K562 (cell line): ENCODE measurements around the gene POFUT2. TPM values are rescaled to one million over a fixed set of nuclear protein-coding genes. Genes with fewer than 3 reads are reported as not detected.

Source experiments
- ATAC-seq: fragments of 200-7000 bp; cut with Tn5 transposase; 3 replicates; pipeline ENCODE4 v1.9.1; 2020; ENCODE audit warnings: moderate library complexity
- BruUV-seq: library from RNA; stranded (reverse); fragments of 400-500 nt; replicated peaks from 2 replicates; lab custom pipeline; 2021; lab: Mats Ljungman, UMichigan
- CTCF ChIA-PET: fragments of 300-600 bp; formaldehyde crosslinking; extraction: SDS; loops from one replicate; lab custom pipeline; 2021; ENCODE audit warnings: low intra/inter-chr PET ratio; lab: Yijun Ruan, JAX
- POLR2A ChIA-PET: fragments of 300-600, 350-650 bp; sonication (Branson Sonifier 250); formaldehyde crosslinking; extraction: SDS; loops from one replicate; lab custom pipeline; 2021; ENCODE audit warnings: antibody characterized with exemption, inconsistent platforms; lab: Yijun Ruan, JAX
- DNase-seq, 4 experiments: peaks; one replicate each; pipeline versions ENCODE4 v3.0.0 to v3.0.0-alpha.2; 2011 to 2018; ENCODE audit warnings: low spot score in 3 of 4, mixed read lengths in 3 of 4; ENCODE audit errors: extremely low read depth in 1 of 4
- FAIRE-seq: peaks from 2 replicates; lab custom pipeline; 2011; peaks lifted over from hg19 to GRCh38; lab: Jason Lieb, UNC
- H2AFZ ChIP-seq: 2 replicates; pipeline ENCODE4 v1.6.0; 2011; ENCODE audit warnings: low read depth, low read length, control low read depth, inconsistent platforms
- H3K27ac ChIP-seq: fragments of 200-600 bp; 3 replicates; pipeline ENCODE4 v1.8.0; 2011; ENCODE audit warnings: low read depth, mild to moderate bottlenecking, control low read depth, inconsistent platforms, low read length, moderate library complexity, mixed read lengths; ENCODE audit errors: extremely low read depth
- H3K27me3 ChIP-seq, 2 experiments: fragments of 300-600 bp in 1 of 2; 2 replicates in 1 of 2; 3 replicates in 1 of 2; pipeline versions ENCODE4 v1.6.0 to v1.8.0; 2011; ENCODE audit warnings: inconsistent platforms in 2 of 2, low read length in 2 of 2, mild to moderate bottlenecking in 1 of 2, mixed read lengths in 1 of 2, moderate library complexity in 1 of 2; ENCODE audit not compliant: control insufficient read depth in 2 of 2, insufficient read depth in 2 of 2
- H3K36me3 ChIP-seq: fragments of 300-600 bp; 3 replicates; pipeline ENCODE4 v1.8.0; 2011; ENCODE audit warnings: mild to moderate bottlenecking, low read length, inconsistent platforms; ENCODE audit not compliant: control insufficient read depth, insufficient read depth
- H3K4me1 ChIP-seq, 2 experiments: fragments of 200-600 bp in 1 of 2; replicated peaks in 1 of 2; 2 replicates in 1 of 2; 3 replicates in 1 of 2; pipeline versions ENCODE4 v1.5.1 to v1.8.0; 2011; ENCODE audit warnings: inconsistent platforms in 2 of 2, low read length in 2 of 2, mild to moderate bottlenecking in 1 of 2, mixed read lengths in 1 of 2, moderate library complexity in 1 of 2; ENCODE audit not compliant: control insufficient read depth in 2 of 2, insufficient read depth in 2 of 2
- H3K4me2 ChIP-seq: 2 replicates; pipeline ENCODE4 v1.6.1; 2011; ENCODE audit warnings: low read length, control low read depth, inconsistent platforms, mixed read lengths; ENCODE audit not compliant: insufficient read depth
- H3K4me3 ChIP-seq: fragments of 200-600 bp; sonication (generic), shearing (Covaris generic); 2 replicates; pipeline ENCODE4 v1.5.1; 2016; ENCODE audit warnings: control low read depth, inconsistent platforms
- H3K79me2 ChIP-seq: fragments of 200-600 bp; 3 replicates; pipeline ENCODE4 v1.8.0; 2011; ENCODE audit warnings: low read length, inconsistent platforms; ENCODE audit not compliant: control insufficient read depth, insufficient read depth
- H3K9ac ChIP-seq, 2 experiments: 2 replicates each; pipeline versions ENCODE4 v1.6.0 to v1.6.1; 2011; ENCODE audit warnings: low read depth in 2 of 2, low read length in 2 of 2, control low read depth in 1 of 2, inconsistent platforms in 1 of 2, mild to moderate bottlenecking in 1 of 2, mixed read lengths in 1 of 2; ENCODE audit not compliant: insufficient read depth in 1 of 2
- H3K9me1 ChIP-seq: one replicate; pipeline ENCODE4 v1.6.0; 2011; ENCODE audit warnings: inconsistent platforms, mild to moderate bottlenecking, low read length, moderate library complexity; ENCODE audit not compliant: control insufficient read depth, insufficient read depth
- H3K9me3 ChIP-seq: replicated peaks from 2 replicates; pipeline ENCODE4 v1.5.1; 2011; ENCODE audit warnings: low read depth, low read length, inconsistent platforms; ENCODE audit not compliant: control insufficient read depth, insufficient read depth
- H4K20me1 ChIP-seq: replicated peaks from 2 replicates; pipeline ENCODE4 v1.6.1; 2011; ENCODE audit warnings: low read length, inconsistent platforms, mixed read lengths; ENCODE audit not compliant: control insufficient read depth, insufficient read depth
- ATF7 ChIP-seq: fragments of 450-650 bp; IDR thresholded peaks from 2 replicates; pipeline ENCODE4 v1.7.1; 2014; ENCODE audit warnings: mild to moderate bottlenecking, moderate library complexity
- BACH1 ChIP-seq: fragments of 200-800 bp; sonication (Bioruptor generic); IDR thresholded peaks from 2 replicates; pipeline ENCODE4 v1.6.1; 2016; ENCODE audit warnings: missing genetic modification characterization, missing compliant biosample characterization
- ETV5 ChIP-seq: sonication (generic); formaldehyde crosslinking; IDR thresholded peaks from 2 replicates; pipeline ENCODE4 v1.4.0; 2020; ENCODE audit warnings: low read depth, mild to moderate bottlenecking, missing genetic modification reagents
- GMEB1 ChIP-seq: fragments of 250-450 bp; sonication (Bioruptor Pico); IDR thresholded peaks from 2 replicates; pipeline ENCODE4 v1.4.0; 2020; ENCODE audit warnings: mild to moderate bottlenecking
- HDAC6 ChIP-seq: IDR thresholded peaks from 2 replicates; pipeline ENCODE4 v1.6.1; 2012; ENCODE audit warnings: low read depth, mild to moderate bottlenecking, control low read depth, inconsistent platforms, low read length, moderate library complexity
- HDGF ChIP-seq: fragments of 450-650 bp; IDR thresholded peaks from 2 replicates; pipeline ENCODE4 v1.6.1; 2016
- MAFG ChIP-seq: fragments of 450-650 bp; conservative IDR thresholded peaks from 2 replicates; pipeline ENCODE4 v1.6.1; 2016; ENCODE audit warnings: missing genetic modification characterization, missing compliant biosample characterization
- MBD1 ChIP-seq: fragments of 250-450 bp; sonication (Bioruptor Pico); IDR thresholded peaks from 2 replicates; pipeline ENCODE4 v1.8.0; 2022; ENCODE audit warnings: inconsistent platforms
- NR2F6 ChIP-seq: fragments of 450-650 bp; formaldehyde crosslinking; IDR thresholded peaks from 2 replicates; pipeline ENCODE4 v1.4.0; 2020; ENCODE audit warnings: mild to moderate bottlenecking
- POU5F1 ChIP-seq: fragments of 150-350 bp; IDR thresholded peaks from 2 replicates; pipeline ENCODE4 v1.6.1; 2014; ENCODE audit warnings: borderline replicate concordance, low read length, low read depth, mild to moderate bottlenecking; ENCODE audit not compliant: partially characterized antibody
- SLC30A9 ChIP-seq: fragments of 250-450 bp; sonication (Bioruptor Pico); IDR thresholded peaks from 2 replicates; pipeline ENCODE4 v1.8.0; 2022; ENCODE audit warnings: mild to moderate bottlenecking, moderate library complexity
- SMARCA4 ChIP-seq: fragments of 450-650 bp; IDR thresholded peaks from 2 replicates; pipeline ENCODE4 v1.6.1; 2016
- SREBF2 ChIP-seq: sonication (generic); formaldehyde crosslinking; IDR thresholded peaks from 2 replicates; pipeline ENCODE4 v1.4.0; 2020; ENCODE audit warnings: mild to moderate bottlenecking, missing genetic modification reagents
- TCF7 ChIP-seq: sonication (generic); IDR thresholded peaks from 2 replicates; pipeline ENCODE4 v1.6.1; 2016; ENCODE audit warnings: antibody characterized with exemption, borderline replicate concordance
- ZNF586 ChIP-seq: fragments of 450-650 bp; formaldehyde crosslinking; conservative IDR thresholded peaks from 2 replicates; pipeline ENCODE4 v1.4.0; 2020; ENCODE audit warnings: mild to moderate bottlenecking, moderate library complexity
- WGBS: fragments of 100-300 bp; shearing (Covaris generic); methylation state at CpG from one replicate; pipeline ENCODE4 v1.1.6; 2016; ENCODE audit warnings: low coverage, mixed read lengths; ENCODE audit not compliant: insufficient coverage; ENCODE audit errors: missing lambda C conversion rate; 5-methylcytosine and 5-hydroxymethylcytosine counted together
- in situ Hi-C: fragments of 300-500 bp; cut with MboI; formaldehyde crosslinking; loops from 4 replicates; pipeline ENCODE4 v1.15.0; 2018; ENCODE audit warnings: inconsistent platforms, mixed read lengths
- intact Hi-C: fragments of 100-400 bp; cut with micrococcal nuclease; formaldehyde crosslinking; loops from 2 replicates; pipeline ENCODE4 v1.14.2; 2022
- polyA plus RNA-seq, 8 experiments: library from polyadenylated mRNA; depleted of rRNA in 4 of 8; stranded (reverse) in 5 of 8; unstranded in 3 of 8; fragments of >200 nt; fragmentation: Nextera tagmentation in 2 of 8; fragmentation: Illumina TruSeq in 1 of 8; extraction: Ambion mirVana in 2 of 8; extraction: Trizol in 1 of 8; gene quantifications; 2 replicates each; pipeline versions ENCODE4 v1.2.1 to v1.2.3, GENCODE V29; 2011 to 2014; ENCODE audit warnings: inconsistent platforms in 1 of 8, missing spikeins in 1 of 8
- total RNA-seq, 7 experiments: library from RNA; depleted of rRNA in 6 of 7; stranded (reverse); fragments of >200 nt in 6 of 7; fragmentation: Illumina TruSeq in 2 of 7; extraction: Trizol in 2 of 7; gene quantifications; 2 replicates each; pipeline versions ENCODE4 v1.2.1 to v1.2.3, GENCODE V29; 2011 to 2021; ENCODE audit warnings: low replicate concordance in 1 of 7

POFUT2 gene
- total and polyA plus RNA-seq, 9 of the 15 experiments (the other 6 are each of a cell fraction or from before 2014, with no cell fraction given), result 1.1 to 24.2 (median 11.0) TPM

GRCh38 chr21:45219517-45219916 lies 68.2 kb downstream of the POFUT2 start:
- Histone ChIP-seq H3K9ac (no peak overlapping the region), H3K27ac (no peak overlapping the region), H3K27me3 (0 out of 5 replicates have a peak, but pooled peaks cover 0 to 5% of the 10 kb centered on the region in 2 experiments), H4K20me1 (0 out of 2 replicates have a peak, but pooled peaks cover 4% of the 10 kb centered on the region), H3K4me3 (no peak overlapping the region), H2AFZ (no peak overlapping the region), H3K4me1 (peaks cover 0 to 10% of the 10 kb centered on the region in 2 experiments; a peak in 1 of 5 replicates), H3K79me2 (no peaks in the 10 kb centered on the region), H3K9me1 (no peaks in the 10 kb centered on the region), H3K4me2 (no peak overlapping the region), H3K9me3 (no peaks in the 10 kb centered on the region), H3K36me3 (no peaks in the 10 kb centered on the region)
- ChIA-PET CTCF (no interaction called here), POLR2A (no interaction called here)
- FAIRE-seq (no peak), ATAC-seq (no peak), DNase-seq (no peak)
- in situ Hi-C loops (no loop called here), intact Hi-C loops (no loop called here)
- 31% methylated on average over 6 of the region's 6 CpGs for WGBS
- TF ChIP-seq HDAC6 (no peak), SLC30A9 (CRISPR knock-in tag) (no peak), MAFG (tag) (no peak), ZNF586 (CRISPR knock-in tag) (no peak), ETV5 (CRISPR knock-in tag) (no peak), SMARCA4 (no peak), BACH1 (tag) (no peak), TCF7 (no peak), SREBF2 (CRISPR knock-in tag) (no peak), GMEB1 (no peak), POU5F1 (no peak), MBD1 (CRISPR knock-in tag) (no peak), HDGF (no peak), ATF7 (no peak), NR2F6 (CRISPR knock-in tag) (no peak)
- no TSS peak for BruUV-seq
